Endothelial cell (in vitro differentiated cells): Measurements from ENCODE around the gene FREM1. TPM values are rescaled to one million over a fixed set of nuclear protein-coding genes. Genes with fewer than 3 reads are reported as not detected.

Source experiments
- DNase-seq: peaks from one replicate; pipeline ENCODE4 v3.0.0; 2021; ENCODE audit warnings: low spot score
- H3K27ac Mint-ChIP-seq: one replicate; pipeline ENCODE4 v1.8.0; 2021; ENCODE audit warnings: mixed read lengths, inconsistent platforms; ENCODE audit not compliant: unreplicated experiment
- H3K27me3 Mint-ChIP-seq: one replicate; pipeline ENCODE4 v1.8.0; 2021; ENCODE audit warnings: mild to moderate bottlenecking, moderate library complexity, mixed read lengths, inconsistent platforms; ENCODE audit not compliant: unreplicated experiment
- H3K36me3 Mint-ChIP-seq: one replicate; pipeline ENCODE4 v1.8.0; 2021; ENCODE audit warnings: mild to moderate bottlenecking, low read depth, mixed read lengths, inconsistent platforms; ENCODE audit not compliant: unreplicated experiment
- H3K4me1 Mint-ChIP-seq: one replicate; pipeline ENCODE4 v1.8.0; 2021; ENCODE audit warnings: mild to moderate bottlenecking, mixed read lengths, inconsistent platforms; ENCODE audit not compliant: unreplicated experiment
- H3K4me3 Mint-ChIP-seq: one replicate; pipeline ENCODE4 v1.8.0; 2021; ENCODE audit warnings: mild to moderate bottlenecking, mixed read lengths, inconsistent platforms; ENCODE audit not compliant: unreplicated experiment
- H3K9me3 Mint-ChIP-seq: one replicate; pipeline ENCODE4 v1.8.0; 2021; ENCODE audit warnings: mixed read lengths, inconsistent platforms; ENCODE audit not compliant: unreplicated experiment
- total RNA-seq: library from RNA; stranded (reverse); fragmentation: NEBNext Ultra II Directional; extraction: Animal tissue kit (Norgen Biotek cat#: 25700); gene quantifications from one replicate; pipeline ENCODE4 v1.2.1, GENCODE V29; 2021; ENCODE audit not compliant: unreplicated experiment
- TF ChIP-seq, protein P1 (sequence below): fragments of 200-600 bp; sonication (generic); IDR thresholded peaks from one replicate; pipeline ENCODE4 v1.5.0; 2021; ENCODE audit warnings: antibody characterized with exemption; ENCODE audit not compliant: unreplicated experiment

Gene FREM1
- total RNA-seq, 1 donor from 2014 or later = 2.9 TPM

DNA sequence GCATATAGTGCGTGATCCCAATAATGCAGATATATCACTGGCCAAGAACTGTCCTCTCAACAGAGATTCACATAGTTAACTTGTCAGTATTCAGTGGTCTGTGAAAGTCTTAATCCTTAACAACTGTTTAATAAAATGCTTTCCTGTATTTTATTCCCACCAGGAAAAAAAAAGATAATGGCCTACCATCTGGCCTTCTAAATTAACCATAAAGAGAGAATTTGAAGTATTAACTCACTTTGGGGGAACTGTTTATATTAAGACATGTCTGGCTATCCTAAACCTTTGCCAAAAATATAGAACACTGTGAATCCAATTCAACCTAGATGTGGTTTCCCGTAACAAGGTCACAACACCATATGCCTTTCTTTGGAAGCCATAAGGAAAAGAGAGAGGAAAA, 818 bp upstream of the FREM1 start:
- TF ChIP-seq, protein P1, sequence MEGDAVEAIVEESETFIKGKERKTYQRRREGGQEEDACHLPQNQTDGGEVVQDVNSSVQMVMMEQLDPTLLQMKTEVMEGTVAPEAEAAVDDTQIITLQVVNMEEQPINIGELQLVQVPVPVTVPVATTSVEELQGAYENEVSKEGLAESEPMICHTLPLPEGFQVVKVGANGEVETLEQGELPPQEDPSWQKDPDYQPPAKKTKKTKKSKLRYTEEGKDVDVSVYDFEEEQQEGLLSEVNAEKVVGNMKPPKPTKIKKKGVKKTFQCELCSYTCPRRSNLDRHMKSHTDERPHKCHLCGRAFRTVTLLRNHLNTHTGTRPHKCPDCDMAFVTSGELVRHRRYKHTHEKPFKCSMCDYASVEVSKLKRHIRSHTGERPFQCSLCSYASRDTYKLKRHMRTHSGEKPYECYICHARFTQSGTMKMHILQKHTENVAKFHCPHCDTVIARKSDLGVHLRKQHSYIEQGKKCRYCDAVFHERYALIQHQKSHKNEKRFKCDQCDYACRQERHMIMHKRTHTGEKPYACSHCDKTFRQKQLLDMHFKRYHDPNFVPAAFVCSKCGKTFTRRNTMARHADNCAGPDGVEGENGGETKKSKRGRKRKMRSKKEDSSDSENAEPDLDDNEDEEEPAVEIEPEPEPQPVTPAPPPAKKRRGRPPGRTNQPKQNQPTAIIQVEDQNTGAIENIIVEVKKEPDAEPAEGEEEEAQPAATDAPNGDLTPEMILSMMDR = no peak
- no peaks in the 10 kb centered on the region for H3K27me3 Mint-ChIP-seq
- no peaks in the 10 kb centered on the region for H3K4me1 Mint-ChIP-seq
- H3K36me3 Mint-ChIP-seq = no peaks in the 10 kb centered on the region
- H3K9me3 Mint-ChIP-seq = no peaks in the 10 kb centered on the region
- H3K27ac Mint-ChIP-seq = no peak overlapping the region
- DNase-seq = no peak
- no peak overlapping the region for H3K4me3 Mint-ChIP-seq

DNA sequence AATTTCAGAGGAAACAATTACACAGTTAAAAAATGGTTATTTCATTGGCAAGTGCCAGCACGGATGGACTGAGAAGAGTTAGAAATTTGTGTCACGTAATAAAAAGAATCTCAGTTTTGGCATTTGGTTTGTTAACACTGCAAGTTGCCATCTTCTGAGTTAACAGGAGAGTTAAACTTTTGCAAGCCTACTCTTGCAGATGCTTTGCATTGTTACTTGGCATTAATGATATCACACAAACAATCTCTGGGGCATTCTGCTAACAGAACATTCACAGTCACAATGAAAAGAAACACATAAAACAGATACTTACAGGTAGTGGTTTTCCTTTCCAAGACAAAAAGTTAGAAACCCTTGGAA, 647 bp downstream of the FREM1 start:
- DNase-seq = no peak
- Mint-ChIP-seq H3K27ac (no peak overlapping the region), H3K4me1 (no peaks in the 10 kb centered on the region), H3K4me3 (no peak overlapping the region), H3K27me3 (no peaks in the 10 kb centered on the region), H3K36me3 (no peaks in the 10 kb centered on the region), H3K9me3 (no peaks in the 10 kb centered on the region)
- TF ChIP-seq, protein P1 = no peak

DNA sequence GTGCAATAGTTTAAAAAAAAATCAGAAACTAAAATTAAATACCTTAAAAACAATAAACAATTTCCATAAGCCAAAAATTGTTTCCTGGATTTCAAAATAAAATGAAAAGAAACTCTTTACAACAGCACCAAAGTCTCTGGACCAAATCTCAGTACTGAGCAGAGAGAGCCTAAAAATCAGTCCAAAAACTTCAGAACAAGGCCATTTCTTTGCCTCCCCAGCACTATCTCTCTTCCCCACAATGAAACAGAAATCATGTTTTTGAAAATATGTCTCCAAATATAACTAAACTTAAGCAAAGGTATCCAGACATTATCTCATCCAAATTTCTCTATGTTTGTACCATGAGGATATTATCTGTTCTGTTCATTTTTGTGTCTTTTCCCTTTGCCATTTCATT, 1.0 kb downstream of the FREM1 start:
- Mint-ChIP-seq H3K9me3 (no peaks in the 10 kb centered on the region), H3K4me3 (no peak overlapping the region), H3K4me1 (no peaks in the 10 kb centered on the region), H3K27ac (no peak overlapping the region), H3K27me3 (no peaks in the 10 kb centered on the region), H3K36me3 (no peaks in the 10 kb centered on the region)
- TF ChIP-seq, protein P1 = no peak
- no peak for DNase-seq

DNA sequence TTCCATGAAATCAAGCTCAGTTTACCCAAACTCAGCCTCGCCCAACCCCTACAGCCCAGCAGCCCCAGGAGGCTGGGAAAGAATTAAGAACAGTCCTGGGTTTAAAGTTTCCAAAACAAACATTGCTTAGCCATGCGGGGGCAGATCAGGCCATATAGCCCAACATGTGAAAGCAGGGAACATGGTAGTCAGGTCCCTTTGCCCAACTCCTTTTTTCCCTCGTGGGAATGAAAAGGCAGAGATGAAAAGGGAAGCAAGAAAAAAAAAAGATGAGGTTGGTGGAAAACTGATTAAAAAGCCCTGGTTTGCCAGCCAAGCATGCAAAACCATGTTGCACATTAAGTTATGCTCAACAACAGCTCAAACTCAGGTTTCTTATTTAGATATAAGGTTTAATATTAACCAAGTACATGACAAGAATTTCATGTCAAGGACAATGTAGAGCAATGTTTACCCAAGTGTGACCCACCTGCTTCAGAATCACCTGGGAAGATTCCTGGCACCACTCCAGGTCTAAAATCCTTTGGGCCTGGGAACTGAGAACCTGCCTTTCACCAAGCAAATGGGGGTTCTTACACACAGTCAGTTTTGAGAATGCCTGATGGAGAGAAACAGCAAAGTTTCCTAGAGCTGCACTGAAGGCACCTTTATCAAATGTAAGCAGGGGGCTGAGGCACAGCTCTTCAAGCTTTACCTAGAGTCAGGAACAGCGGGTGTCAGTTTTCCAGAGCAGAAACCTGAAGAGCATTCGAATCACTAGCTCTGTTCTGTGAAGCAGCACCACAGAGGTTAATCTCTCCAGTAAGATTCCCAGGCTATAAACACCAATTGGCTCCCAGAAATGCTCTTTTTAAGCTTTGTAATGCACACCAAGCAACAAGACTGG, 1.7 kb downstream of the FREM1 start:
- Mint-ChIP-seq H3K27me3 (no peaks in the 10 kb centered on the region), H3K4me3 (no peak overlapping the region), H3K9me3 (no peaks in the 10 kb centered on the region), H3K27ac (no peak overlapping the region), H3K36me3 (no peaks in the 10 kb centered on the region), H3K4me1 (no peaks in the 10 kb centered on the region)
- TF ChIP-seq, protein P1 = no peak
- DNase-seq = no peak

DNA sequence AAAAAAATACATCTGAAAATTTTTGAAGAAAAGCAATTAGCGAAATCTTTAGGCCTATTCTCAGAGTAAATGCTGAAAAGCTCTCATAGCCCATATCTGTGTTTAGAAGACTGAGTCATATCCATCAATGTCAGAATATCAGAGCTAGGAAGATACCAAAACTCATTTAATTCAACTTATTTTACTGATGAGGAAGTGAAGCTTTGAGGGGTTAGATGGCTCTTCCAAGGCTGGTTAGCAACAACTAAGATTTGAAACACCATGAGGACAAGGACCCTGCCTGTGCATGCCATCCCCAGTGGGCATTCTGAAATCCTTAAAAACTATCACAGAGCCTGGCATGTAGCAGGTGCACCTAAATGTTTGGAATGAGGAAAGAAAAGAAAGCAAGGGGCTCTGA, 2.5 kb downstream of the FREM1 start:
- H3K4me1 Mint-ChIP-seq = no peaks in the 10 kb centered on the region
- H3K4me3 Mint-ChIP-seq = no peak overlapping the region
- TF ChIP-seq, protein P1 = no peak
- H3K27ac Mint-ChIP-seq = no peak overlapping the region
- H3K36me3 Mint-ChIP-seq = no peaks in the 10 kb centered on the region
- no peak for DNase-seq
- no peaks in the 10 kb centered on the region for H3K27me3 Mint-ChIP-seq
- H3K9me3 Mint-ChIP-seq = no peaks in the 10 kb centered on the region
